Gastroesophageal sphincter (tissue), 4 donors: ENCODE data around the gene MNDA. TPM values are rescaled to one million over a fixed set of nuclear protein-coding genes. Genes with fewer than 3 reads are reported as not detected.

ENCODE experiments used
- ATAC-seq: fragments of 150-250 bp; one replicate; pipeline ENCODE4 v1.9.1; 2016; ENCODE audit warnings: mild to moderate bottlenecking, moderate library complexity
- H3K27ac ChIP-seq, 4 donors: fragments of 200-600 bp; sonication (generic) in 3 of 4; 1 replicate in 3 of 4; 2 replicates in 1 of 4; pipeline ENCODE4 v1.5.1; 2016 to 2019
- H3K27me3 ChIP-seq: fragments of 200-600 bp; sonication (generic); one replicate; pipeline ENCODE4 v1.5.1; 2019
- H3K36me3 ChIP-seq, 2 donors: fragments of 200-600 bp; sonication (generic); one replicate each; pipeline ENCODE4 v1.5.1; 2019; ENCODE audit warnings: control low read depth in 1 of 2
- H3K4me1 ChIP-seq, 3 donors: fragments of 200-600 bp; sonication (generic); 1 replicate in 2 of 3; 2 replicates in 1 of 3; pipeline ENCODE4 v1.5.1; 2016 to 2019; ENCODE audit warnings: control low read depth in 2 of 3
- H3K4me3 ChIP-seq, 2 donors: fragments of 200-600 bp; sonication (generic); one replicate each; pipeline ENCODE4 v1.5.1; 2019; ENCODE audit warnings: mild to moderate bottlenecking in 1 of 2, moderate library complexity in 1 of 2
- H3K9me3 ChIP-seq, 3 donors: fragments of 200-600 bp; sonication (generic); one replicate each; pipeline ENCODE4 v1.5.1; 2017 to 2019; ENCODE audit warnings: control low read depth in 2 of 3
- EP300 ChIP-seq: sonication (generic); formaldehyde crosslinking; IDR thresholded peaks from one replicate; pipeline ENCODE4 v1.6.1; 2017; ENCODE audit warnings: antibody characterized with exemption, mild to moderate bottlenecking
- POLR2A ChIP-seq, 2 donors: fragments of 450-650 bp; IDR thresholded peaks; one replicate each; pipeline ENCODE4 v1.6.1; 2017; ENCODE audit warnings: antibody characterized with exemption in 2 of 2, mild to moderate bottlenecking in 2 of 2, moderate library complexity in 1 of 2
- POLR2AphosphoS5 ChIP-seq: sonication (generic); formaldehyde crosslinking; IDR thresholded peaks from one replicate; pipeline ENCODE4 v1.6.1; 2017; ENCODE audit warnings: antibody characterized with exemption
- WGBS, 2 donors: methylation state at CpG; one replicate each; pipeline ENCODE4 v1.1.5; 2018; ENCODE audit warnings: low coverage in 1 of 2; 5-methylcytosine and 5-hydroxymethylcytosine counted together
- total RNA-seq, 4 donors: library from RNA; depleted of rRNA; stranded (reverse); fragments of >200 nt; gene quantifications; one replicate each; pipeline ENCODE4 v1.1.0, GENCODE V29; 2016
- TF ChIP-seq, protein P1 (sequence below), 4 experiments: fragments of 200-600 bp in 2 of 4; fragments of 450-650 bp in 2 of 4; sonication (generic) in 1 of 4; IDR thresholded peaks; one replicate each; pipeline ENCODE4 v1.5.1; 2017 to 2019; ENCODE audit warnings: antibody characterized with exemption in 4 of 4, mild to moderate bottlenecking in 2 of 4, moderate library complexity in 2 of 4

MNDA gene
- total RNA-seq, 4 donors from 2014 or later = 0.73 to 10.5 (median 8.6) TPM; not detected in 1

DNA sequence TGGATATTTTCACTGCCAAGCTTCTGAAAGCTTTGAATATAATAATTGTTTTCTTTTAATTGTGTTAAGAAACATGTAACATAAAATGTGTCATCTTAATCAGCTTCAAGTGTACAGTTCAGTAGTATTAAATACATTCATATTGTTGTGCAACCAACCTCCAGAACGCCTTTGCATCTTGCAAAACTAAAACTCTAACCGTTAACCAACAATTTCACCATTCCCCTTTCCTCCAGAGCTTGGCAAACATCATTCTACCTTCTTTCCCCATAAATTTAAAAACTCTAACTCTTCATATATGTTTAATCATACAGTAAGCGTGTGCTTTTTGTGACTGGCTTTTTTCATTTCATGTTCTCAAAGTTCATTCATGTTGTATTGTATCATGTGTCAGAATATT, 2.1 kb downstream of the MNDA start:
- no peak overlapping the region for H3K27ac ChIP-seq
- ATAC-seq = no peak

DNA sequence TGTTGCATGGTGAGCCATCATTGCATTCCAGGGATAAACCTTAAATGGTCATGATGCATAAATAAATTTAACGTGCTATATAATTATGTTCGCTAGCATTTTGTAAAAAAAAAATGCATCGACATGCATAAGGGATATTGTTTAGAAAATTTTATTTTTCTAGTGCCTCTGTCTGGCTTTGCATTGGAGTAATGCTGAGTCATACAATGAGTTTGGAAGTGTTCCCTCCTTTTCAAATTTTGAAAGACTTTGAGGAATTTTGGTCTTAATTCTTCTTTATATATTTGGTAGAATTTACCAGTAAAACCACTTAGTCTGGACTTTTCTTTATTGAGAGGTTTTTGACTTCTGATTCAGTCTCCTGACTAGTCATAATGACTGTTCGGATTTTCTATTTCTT, 4.9 kb downstream of the MNDA start:
- H3K4me3 ChIP-seq = no peak overlapping the region
- 83 to 96% methylated on average over 4 of the region's 4 CpGs for WGBS, 2 donors

More for the DNA sequence above, 2.1 kb downstream of the MNDA start:
- TF ChIP-seq POLR2A (IDR thresholded peaks at IDR 0.05) (no peak), EP300 (no peak)
- TF ChIP-seq, protein P1, sequence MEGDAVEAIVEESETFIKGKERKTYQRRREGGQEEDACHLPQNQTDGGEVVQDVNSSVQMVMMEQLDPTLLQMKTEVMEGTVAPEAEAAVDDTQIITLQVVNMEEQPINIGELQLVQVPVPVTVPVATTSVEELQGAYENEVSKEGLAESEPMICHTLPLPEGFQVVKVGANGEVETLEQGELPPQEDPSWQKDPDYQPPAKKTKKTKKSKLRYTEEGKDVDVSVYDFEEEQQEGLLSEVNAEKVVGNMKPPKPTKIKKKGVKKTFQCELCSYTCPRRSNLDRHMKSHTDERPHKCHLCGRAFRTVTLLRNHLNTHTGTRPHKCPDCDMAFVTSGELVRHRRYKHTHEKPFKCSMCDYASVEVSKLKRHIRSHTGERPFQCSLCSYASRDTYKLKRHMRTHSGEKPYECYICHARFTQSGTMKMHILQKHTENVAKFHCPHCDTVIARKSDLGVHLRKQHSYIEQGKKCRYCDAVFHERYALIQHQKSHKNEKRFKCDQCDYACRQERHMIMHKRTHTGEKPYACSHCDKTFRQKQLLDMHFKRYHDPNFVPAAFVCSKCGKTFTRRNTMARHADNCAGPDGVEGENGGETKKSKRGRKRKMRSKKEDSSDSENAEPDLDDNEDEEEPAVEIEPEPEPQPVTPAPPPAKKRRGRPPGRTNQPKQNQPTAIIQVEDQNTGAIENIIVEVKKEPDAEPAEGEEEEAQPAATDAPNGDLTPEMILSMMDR (IDR thresholded peaks at IDR 0.05) = no peak
- Histone ChIP-seq H3K36me3 (no peaks in the 10 kb centered on the region), H3K9me3 (peaks cover 0 to 7% (median 0%) of the 10 kb centered on the region in 3 donors), H3K4me1 (no peaks in the 10 kb centered on the region), H3K4me3 (no peak overlapping the region), H3K27me3 (no peaks in the 10 kb centered on the region)
- 60 to 65% methylated on average over 2 to 3 of the region's 3 CpGs for WGBS, 2 donors

GRCh38 chr1:158838660-158839059, 7.5 kb downstream of the MNDA start:
- Histone ChIP-seq H3K27ac (no peak overlapping the region), H3K36me3 (no peaks in the 10 kb centered on the region), H3K27me3 (no peaks in the 10 kb centered on the region), H3K4me3 (no peak overlapping the region), H3K4me1 (no peaks in the 10 kb centered on the region), H3K9me3 (no peaks in the 10 kb centered on the region)
- TF ChIP-seq POLR2AphosphoS5 = no peak
- TF ChIP-seq, protein P1 (IDR thresholded peaks at IDR 0.05) = no peak
- ATAC-seq = no peak

More for the DNA sequence above, 4.9 kb downstream of the MNDA start:
- no peak for ATAC-seq
- no peaks in the 10 kb centered on the region for H3K36me3 ChIP-seq
- no peak overlapping the region for H3K27ac ChIP-seq
- TF ChIP-seq POLR2A (IDR thresholded peaks at IDR 0.05) (no peak), POLR2AphosphoS5 (no peak), EP300 (no peak)
- TF ChIP-seq, protein P1 (IDR thresholded peaks at IDR 0.05) = no peak
- no peaks in the 10 kb centered on the region for H3K27me3 ChIP-seq
- no peaks in the 10 kb centered on the region for H3K9me3 ChIP-seq
- H3K4me1 ChIP-seq = no peaks in the 10 kb centered on the region

GRCh38 chr1:158839566-158839965, 8.4 kb downstream of the MNDA start:
- Histone ChIP-seq H3K4me1 (no peaks in the 10 kb centered on the region), H3K27ac (no peak overlapping the region), H3K36me3 (no peaks in the 10 kb centered on the region), H3K9me3 (no peaks in the 10 kb centered on the region), H3K4me3 (no peak overlapping the region), H3K27me3 (no peaks in the 10 kb centered on the region)
- TF ChIP-seq EP300 = no peak
- TF ChIP-seq POLR2AphosphoS5 = no peak
- no peak for TF ChIP-seq POLR2A (IDR thresholded peaks at IDR 0.05)
- TF ChIP-seq, protein P1 (IDR thresholded peaks at IDR 0.05) = no peak
- 70 to 72% methylated on average over 2 of the region's 2 CpGs for WGBS, 2 donors
- no peak for ATAC-seq

DNA sequence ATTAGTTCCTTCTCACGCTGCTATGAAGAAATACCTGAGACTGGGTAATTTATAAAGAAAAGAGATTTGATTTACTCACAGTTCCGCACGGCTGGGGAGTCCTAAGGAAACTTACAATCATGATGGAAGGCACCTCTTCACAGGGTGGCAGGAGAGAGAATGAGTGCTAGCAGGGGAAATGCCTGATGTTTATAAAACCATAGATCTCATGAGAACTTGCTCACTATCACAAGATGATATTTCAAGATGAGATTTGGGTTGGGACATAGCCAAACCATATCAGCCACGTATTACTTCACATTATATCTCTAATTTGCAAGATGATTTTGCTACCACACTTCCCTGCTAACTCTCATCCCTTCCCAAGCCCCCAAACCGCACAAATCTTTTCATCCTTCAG, 9.1 kb downstream of the MNDA start:
- 54 to 64% methylated on average over 2 to 5 of the region's 5 CpGs for WGBS, 2 donors
- H3K9me3 ChIP-seq = no peaks in the 10 kb centered on the region

More for the DNA sequence above, 9.1 kb downstream of the MNDA start:
- no peak overlapping the region for H3K27ac ChIP-seq
- TF ChIP-seq, protein P1 (IDR thresholded peaks at IDR 0.05) = no peak
- no peak for TF ChIP-seq EP300
- no peak for TF ChIP-seq POLR2AphosphoS5
- TF ChIP-seq POLR2A (IDR thresholded peaks at IDR 0.05) = no peak
- no peaks in the 10 kb centered on the region for H3K36me3 ChIP-seq
- ATAC-seq = no peak
- no peak overlapping the region for H3K4me3 ChIP-seq
- no peaks in the 10 kb centered on the region for H3K4me1 ChIP-seq
- H3K27me3 ChIP-seq = no peaks in the 10 kb centered on the region
